GM12878 (cell line): ENCODE measurements around the gene DDAH1. TPM values are rescaled to one million over a fixed set of nuclear protein-coding genes. Genes with fewer than 3 reads are reported as not detected.
A peak's percentile ranks its signal among the peaks of the same experiment; 100 is the strongest.

Experiments
- CBX5 ChIP-seq: sonication (generic); IDR thresholded peaks from 2 replicates; pipeline ENCODE4 v1.6.1; 2016; ENCODE audit warnings: low read depth, moderate library complexity, mild to moderate bottlenecking, inconsistent platforms
- CHD2 ChIP-seq: IDR thresholded peaks from 2 replicates; pipeline ENCODE4 v1.6.1; 2011; ENCODE audit warnings: low read depth, low read length, improper control_type of control experiment, borderline replicate concordance
- ETV6 ChIP-seq, 2 experiments: fragments of 450-650 bp in 1 of 2; IDR thresholded peaks in 1 of 2; conservative IDR thresholded peaks in 1 of 2; 2 replicates each; pipeline ENCODE4 v1.6.1; 2014; ENCODE audit warnings: antibody characterized with exemption in 1 of 2, borderline replicate concordance in 1 of 2, low read depth in 1 of 2, mild to moderate bottlenecking in 1 of 2, moderate library complexity in 1 of 2
- FOXM1 ChIP-seq: IDR thresholded peaks from 2 replicates; pipeline ENCODE4 v1.6.1; 2012; ENCODE audit warnings: low read depth, mild to moderate bottlenecking, inconsistent platforms, low read length, moderate library complexity
- KAT2A ChIP-seq: conservative IDR thresholded peaks from 2 replicates; pipeline ENCODE4 v1.6.1; 2011; ENCODE audit warnings: low read depth, low read length; ENCODE audit not compliant: control insufficient read depth
- RUNX3 ChIP-seq: IDR thresholded peaks from 2 replicates; pipeline ENCODE4 v1.6.1; 2012; ENCODE audit warnings: low read length, inconsistent platforms
- SPI1 ChIP-seq: IDR thresholded peaks from 2 replicates; pipeline ENCODE4 v1.6.1; 2011; ENCODE audit warnings: low read depth, mild to moderate bottlenecking, low read length, moderate library complexity, borderline replicate concordance; ENCODE audit not compliant: insufficient read depth
- TARDBP ChIP-seq: IDR thresholded peaks from 2 replicates; pipeline ENCODE4 v1.6.1; 2016; ENCODE audit warnings: borderline replicate concordance
- YY1 ChIP-seq: IDR thresholded peaks from 2 replicates; pipeline ENCODE4 v1.6.1; 2011; ENCODE audit warnings: low read depth, mild to moderate bottlenecking, low read length
- polyA plus RNA-seq, 11 experiments: library from polyadenylated mRNA; depleted of rRNA in 4 of 11; unstranded in 6 of 11; stranded (reverse) in 5 of 11; fragments of >200 nt; fragmentation: Nextera tagmentation in 4 of 11; fragmentation: Illumina TruSeq in 1 of 11; extraction: Ambion mirVana in 4 of 11; extraction: Trizol in 1 of 11; gene quantifications; 1 replicate in 1 of 11; 2 replicates in 10 of 11; pipeline versions ENCODE4 v1.2.1 to v1.2.3, GENCODE V29; 2011 to 2016; ENCODE audit warnings: inconsistent platforms in 2 of 11, missing spikeins in 2 of 11, low read depth in 1 of 11
- total RNA-seq, 4 experiments: library from RNA; depleted of rRNA in 3 of 4; stranded (reverse); fragments of >200 nt in 3 of 4; fragmentation: Illumina TruSeq in 1 of 4; extraction: Trizol in 1 of 4; gene quantifications; 2 replicates each; pipeline versions ENCODE4 v1.2.1 to v1.2.3, GENCODE V29; 2013 to 2021
- TF ChIP-seq, protein P1 (sequence below): fragments of 450-650 bp; IDR thresholded peaks from 2 replicates; pipeline ENCODE4 v1.6.1; 2018; ENCODE audit warnings: borderline replicate concordance, mild to moderate bottlenecking; ENCODE audit not compliant: partially characterized antibody
- TF ChIP-seq, protein P2 (sequence below): fragments of 150-350 bp; IDR thresholded peaks from 2 replicates; pipeline ENCODE4 v1.6.1; 2014; ENCODE audit warnings: mild to moderate bottlenecking, low read depth, low read length
- TF ChIP-seq, protein P3 (sequence below): IDR thresholded peaks from 2 replicates; pipeline ENCODE4 v1.6.1; 2012; ENCODE audit warnings: improper control_type of control experiment, low read depth, low read length; ENCODE audit not compliant: insufficient replicate concordance
- TF ChIP-seq, protein P4 (sequence below): IDR thresholded peaks from 2 replicates; pipeline ENCODE4 v1.6.1; 2011; ENCODE audit warnings: mild to moderate bottlenecking, low read depth, low read length, moderate library complexity; ENCODE audit not compliant: insufficient replicate concordance
- TF ChIP-seq, protein P5 (sequence below): IDR thresholded peaks from 2 replicates; pipeline ENCODE4 v1.6.1; 2012; ENCODE audit warnings: low read depth, low read length, improper control_type of control experiment
- TF ChIP-seq, protein P6 (sequence below): fragments of 450-650 bp; IDR thresholded peaks from 2 replicates; pipeline ENCODE4 v1.6.1; 2017; ENCODE audit warnings: mild to moderate bottlenecking, low read depth, inconsistent platforms; ENCODE audit not compliant: poor library complexity, severe bottlenecking

Gene DDAH1
- total and polyA plus RNA-seq, 10 of the 15 experiments (the other 5 are each of a cell fraction or from before 2014, with no cell fraction given): 0.07 to 0.88 (median 0.27) TPM; not detected in 6

DNA sequence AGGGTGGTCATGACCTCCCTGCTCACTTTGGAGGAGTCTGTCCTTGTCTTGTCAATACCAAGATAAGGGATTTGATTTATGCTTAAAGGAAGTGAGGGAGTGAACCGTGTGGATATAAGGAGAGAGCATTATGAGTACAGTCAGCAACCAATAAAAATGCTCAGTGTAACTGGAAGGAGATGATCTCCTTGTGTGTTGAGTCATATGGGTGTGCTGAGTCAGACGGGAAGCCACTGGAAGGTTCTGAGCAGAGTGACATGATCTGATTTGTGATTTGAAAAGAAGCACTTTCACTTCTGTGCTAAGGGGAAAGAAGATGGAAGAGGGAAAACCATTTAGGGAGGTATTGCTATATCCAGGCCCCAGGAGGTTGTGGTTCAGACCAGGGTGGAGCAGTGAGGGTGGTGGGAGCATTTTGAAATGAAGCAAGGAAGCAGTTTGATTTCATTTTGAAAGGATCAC lies 186.1 kb downstream of the DDAH1 start (continued):
- TF ChIP-seq, protein P1, sequence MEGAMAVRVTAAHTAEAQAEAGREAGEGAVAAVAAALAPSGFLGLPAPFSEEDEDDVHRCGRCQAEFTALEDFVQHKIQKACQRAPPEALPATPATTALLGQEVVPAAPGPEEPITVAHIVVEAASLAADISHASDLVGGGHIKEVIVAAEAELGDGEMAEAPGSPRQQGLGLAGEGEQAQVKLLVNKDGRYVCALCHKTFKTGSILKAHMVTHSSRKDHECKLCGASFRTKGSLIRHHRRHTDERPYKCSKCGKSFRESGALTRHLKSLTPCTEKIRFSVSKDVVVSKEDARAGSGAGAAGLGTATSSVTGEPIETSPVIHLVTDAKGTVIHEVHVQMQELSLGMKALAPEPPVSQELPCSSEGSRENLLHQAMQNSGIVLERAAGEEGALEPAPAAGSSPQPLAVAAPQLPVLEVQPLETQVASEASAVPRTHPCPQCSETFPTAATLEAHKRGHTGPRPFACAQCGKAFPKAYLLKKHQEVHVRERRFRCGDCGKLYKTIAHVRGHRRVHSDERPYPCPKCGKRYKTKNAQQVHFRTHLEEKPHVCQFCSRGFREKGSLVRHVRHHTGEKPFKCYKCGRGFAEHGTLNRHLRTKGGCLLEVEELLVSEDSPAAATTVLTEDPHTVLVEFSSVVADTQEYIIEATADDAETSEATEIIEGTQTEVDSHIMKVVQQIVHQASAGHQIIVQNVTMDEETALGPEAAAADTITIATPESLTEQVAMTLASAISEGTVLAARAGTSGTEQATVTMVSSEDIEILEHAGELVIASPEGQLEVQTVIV: no peak
- TF ChIP-seq KAT2A (no peak), YY1 (no peak), SPI1 (peak; percentile 6; the same call in 1 of the 2 replicates), ETV6 (conservative IDR thresholded peaks at IDR 0.05 in 1 of 2, IDR thresholded peaks at IDR 0.05 in 1 of 2; ENCODE audit: borderline replicate concordance in 1 of 2, low read depth in 1 of 2) (peak in 1 of 2 experiments; percentile 32; a peak in 1 of 4 replicates), RUNX3 (peak; percentile 69), CHD2 (no peak), FOXM1 (no peak), CBX5 (no peak), TARDBP (no peak)
- TF ChIP-seq, protein P2, sequence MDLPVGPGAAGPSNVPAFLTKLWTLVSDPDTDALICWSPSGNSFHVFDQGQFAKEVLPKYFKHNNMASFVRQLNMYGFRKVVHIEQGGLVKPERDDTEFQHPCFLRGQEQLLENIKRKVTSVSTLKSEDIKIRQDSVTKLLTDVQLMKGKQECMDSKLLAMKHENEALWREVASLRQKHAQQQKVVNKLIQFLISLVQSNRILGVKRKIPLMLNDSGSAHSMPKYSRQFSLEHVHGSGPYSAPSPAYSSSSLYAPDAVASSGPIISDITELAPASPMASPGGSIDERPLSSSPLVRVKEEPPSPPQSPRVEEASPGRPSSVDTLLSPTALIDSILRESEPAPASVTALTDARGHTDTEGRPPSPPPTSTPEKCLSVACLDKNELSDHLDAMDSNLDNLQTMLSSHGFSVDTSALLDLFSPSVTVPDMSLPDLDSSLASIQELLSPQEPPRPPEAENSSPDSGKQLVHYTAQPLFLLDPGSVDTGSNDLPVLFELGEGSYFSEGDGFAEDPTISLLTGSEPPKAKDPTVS: peak; percentile 94
- TF ChIP-seq, protein P3, sequence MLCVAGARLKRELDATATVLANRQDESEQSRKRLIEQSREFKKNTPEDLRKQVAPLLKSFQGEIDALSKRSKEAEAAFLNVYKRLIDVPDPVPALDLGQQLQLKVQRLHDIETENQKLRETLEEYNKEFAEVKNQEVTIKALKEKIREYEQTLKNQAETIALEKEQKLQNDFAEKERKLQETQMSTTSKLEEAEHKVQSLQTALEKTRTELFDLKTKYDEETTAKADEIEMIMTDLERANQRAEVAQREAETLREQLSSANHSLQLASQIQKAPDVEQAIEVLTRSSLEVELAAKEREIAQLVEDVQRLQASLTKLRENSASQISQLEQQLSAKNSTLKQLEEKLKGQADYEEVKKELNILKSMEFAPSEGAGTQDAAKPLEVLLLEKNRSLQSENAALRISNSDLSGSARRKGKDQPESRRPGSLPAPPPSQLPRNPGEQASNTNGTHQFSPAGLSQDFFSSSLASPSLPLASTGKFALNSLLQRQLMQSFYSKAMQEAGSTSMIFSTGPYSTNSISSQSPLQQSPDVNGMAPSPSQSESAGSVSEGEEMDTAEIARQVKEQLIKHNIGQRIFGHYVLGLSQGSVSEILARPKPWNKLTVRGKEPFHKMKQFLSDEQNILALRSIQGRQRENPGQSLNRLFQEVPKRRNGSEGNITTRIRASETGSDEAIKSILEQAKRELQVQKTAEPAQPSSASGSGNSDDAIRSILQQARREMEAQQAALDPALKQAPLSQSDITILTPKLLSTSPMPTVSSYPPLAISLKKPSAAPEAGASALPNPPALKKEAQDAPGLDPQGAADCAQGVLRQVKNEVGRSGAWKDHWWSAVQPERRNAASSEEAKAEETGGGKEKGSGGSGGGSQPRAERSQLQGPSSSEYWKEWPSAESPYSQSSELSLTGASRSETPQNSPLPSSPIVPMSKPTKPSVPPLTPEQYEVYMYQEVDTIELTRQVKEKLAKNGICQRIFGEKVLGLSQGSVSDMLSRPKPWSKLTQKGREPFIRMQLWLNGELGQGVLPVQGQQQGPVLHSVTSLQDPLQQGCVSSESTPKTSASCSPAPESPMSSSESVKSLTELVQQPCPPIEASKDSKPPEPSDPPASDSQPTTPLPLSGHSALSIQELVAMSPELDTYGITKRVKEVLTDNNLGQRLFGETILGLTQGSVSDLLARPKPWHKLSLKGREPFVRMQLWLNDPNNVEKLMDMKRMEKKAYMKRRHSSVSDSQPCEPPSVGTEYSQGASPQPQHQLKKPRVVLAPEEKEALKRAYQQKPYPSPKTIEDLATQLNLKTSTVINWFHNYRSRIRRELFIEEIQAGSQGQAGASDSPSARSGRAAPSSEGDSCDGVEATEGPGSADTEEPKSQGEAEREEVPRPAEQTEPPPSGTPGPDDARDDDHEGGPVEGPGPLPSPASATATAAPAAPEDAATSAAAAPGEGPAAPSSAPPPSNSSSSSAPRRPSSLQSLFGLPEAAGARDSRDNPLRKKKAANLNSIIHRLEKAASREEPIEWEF: no peak
- TF ChIP-seq, protein P4, sequence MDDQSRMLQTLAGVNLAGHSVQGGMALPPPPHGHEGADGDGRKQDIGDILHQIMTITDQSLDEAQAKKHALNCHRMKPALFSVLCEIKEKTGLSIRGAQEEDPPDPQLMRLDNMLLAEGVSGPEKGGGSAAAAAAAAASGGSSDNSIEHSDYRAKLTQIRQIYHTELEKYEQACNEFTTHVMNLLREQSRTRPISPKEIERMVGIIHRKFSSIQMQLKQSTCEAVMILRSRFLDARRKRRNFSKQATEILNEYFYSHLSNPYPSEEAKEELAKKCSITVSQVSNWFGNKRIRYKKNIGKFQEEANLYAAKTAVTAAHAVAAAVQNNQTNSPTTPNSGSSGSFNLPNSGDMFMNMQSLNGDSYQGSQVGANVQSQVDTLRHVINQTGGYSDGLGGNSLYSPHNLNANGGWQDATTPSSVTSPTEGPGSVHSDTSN: no peak
- TF ChIP-seq, protein P5, sequence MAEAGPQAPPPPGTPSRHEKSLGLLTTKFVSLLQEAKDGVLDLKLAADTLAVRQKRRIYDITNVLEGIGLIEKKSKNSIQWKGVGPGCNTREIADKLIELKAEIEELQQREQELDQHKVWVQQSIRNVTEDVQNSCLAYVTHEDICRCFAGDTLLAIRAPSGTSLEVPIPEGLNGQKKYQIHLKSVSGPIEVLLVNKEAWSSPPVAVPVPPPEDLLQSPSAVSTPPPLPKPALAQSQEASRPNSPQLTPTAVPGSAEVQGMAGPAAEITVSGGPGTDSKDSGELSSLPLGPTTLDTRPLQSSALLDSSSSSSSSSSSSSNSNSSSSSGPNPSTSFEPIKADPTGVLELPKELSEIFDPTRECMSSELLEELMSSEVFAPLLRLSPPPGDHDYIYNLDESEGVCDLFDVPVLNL: no peak
- TF ChIP-seq, protein P6, sequence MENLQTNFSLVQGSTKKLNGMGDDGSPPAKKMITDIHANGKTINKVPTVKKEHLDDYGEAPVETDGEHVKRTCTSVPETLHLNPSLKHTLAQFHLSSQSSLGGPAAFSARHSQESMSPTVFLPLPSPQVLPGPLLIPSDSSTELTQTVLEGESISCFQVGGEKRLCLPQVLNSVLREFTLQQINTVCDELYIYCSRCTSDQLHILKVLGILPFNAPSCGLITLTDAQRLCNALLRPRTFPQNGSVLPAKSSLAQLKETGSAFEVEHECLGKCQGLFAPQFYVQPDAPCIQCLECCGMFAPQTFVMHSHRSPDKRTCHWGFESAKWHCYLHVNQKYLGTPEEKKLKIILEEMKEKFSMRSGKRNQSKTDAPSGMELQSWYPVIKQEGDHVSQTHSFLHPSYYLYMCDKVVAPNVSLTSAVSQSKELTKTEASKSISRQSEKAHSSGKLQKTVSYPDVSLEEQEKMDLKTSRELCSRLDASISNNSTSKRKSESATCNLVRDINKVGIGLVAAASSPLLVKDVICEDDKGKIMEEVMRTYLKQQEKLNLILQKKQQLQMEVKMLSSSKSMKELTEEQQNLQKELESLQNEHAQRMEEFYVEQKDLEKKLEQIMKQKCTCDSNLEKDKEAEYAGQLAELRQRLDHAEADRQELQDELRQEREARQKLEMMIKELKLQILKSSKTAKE: no peak
